A549 (cell line): ENCODE results near the gene KCNN1.

Experiments used
- CTCF ChIP-seq: fragments of >200 bp; sonication (Bioruptor Twin); formaldehyde crosslinking; IDR thresholded peaks from 3 replicates; pipeline ENCODE4 v1.5.1; 2016
- ELK1 ChIP-seq: fragments of 150-350 bp; IDR thresholded peaks from 2 replicates; pipeline ENCODE4 v1.6.1; 2014; ENCODE audit warnings: low read depth, mild to moderate bottlenecking, low read length
- EP300 ChIP-seq, 2 experiments: fragments of >200 bp; sonication (Bioruptor Twin); formaldehyde crosslinking; IDR thresholded peaks; 2 replicates in 1 of 2; 3 replicates in 1 of 2; pipeline ENCODE4 v1.6.1; 2016 to 2017
- KDM1A ChIP-seq: fragments of 200-600 bp; sonication (generic); IDR thresholded peaks from 2 replicates; pipeline ENCODE4 v1.6.1; 2016; ENCODE audit warnings: low read depth, mild to moderate bottlenecking
- MAFK ChIP-seq: fragments of 450-650 bp; IDR thresholded peaks from 2 replicates; pipeline ENCODE4 v1.6.1; 2014; ENCODE audit not compliant: partially characterized antibody
- MYC ChIP-seq: IDR thresholded peaks from 2 replicates; pipeline ENCODE4 v1.6.1; 2012; ENCODE audit warnings: mild to moderate bottlenecking, inconsistent platforms, low read length, improper control_type of control experiment, borderline replicate concordance
- NPAS2 ChIP-seq: fragments of 250-450 bp; sonication (Bioruptor Pico); IDR thresholded peaks from 2 replicates; pipeline ENCODE4 v1.8.0; 2022; ENCODE audit warnings: mild to moderate bottlenecking, moderate library complexity, borderline replicate concordance
- PBX3 ChIP-seq: IDR thresholded peaks from 2 replicates; pipeline ENCODE4 v1.6.1; 2012
- POLR2A ChIP-seq: IDR thresholded peaks from 2 replicates; pipeline ENCODE4 v1.6.1; 2012; ENCODE audit warnings: mild to moderate bottlenecking, low read length
- RAD21 ChIP-seq, 2 experiments: fragments of >200 bp in 1 of 2; sonication (Bioruptor Twin) in 1 of 2; formaldehyde crosslinking in 1 of 2; IDR thresholded peaks in 1 of 2; conservative IDR thresholded peaks in 1 of 2; 2 replicates in 1 of 2; 3 replicates in 1 of 2; pipeline ENCODE4 v1.6.1; 2012 to 2018; ENCODE audit warnings: inconsistent platforms in 1 of 2
- RNF2 ChIP-seq: fragments of 200-600 bp; sonication (generic); IDR thresholded peaks from 2 replicates; pipeline ENCODE4 v1.6.1; 2016; ENCODE audit warnings: low read depth, mild to moderate bottlenecking, antibody characterized with exemption, moderate library complexity, borderline replicate concordance

DNA sequence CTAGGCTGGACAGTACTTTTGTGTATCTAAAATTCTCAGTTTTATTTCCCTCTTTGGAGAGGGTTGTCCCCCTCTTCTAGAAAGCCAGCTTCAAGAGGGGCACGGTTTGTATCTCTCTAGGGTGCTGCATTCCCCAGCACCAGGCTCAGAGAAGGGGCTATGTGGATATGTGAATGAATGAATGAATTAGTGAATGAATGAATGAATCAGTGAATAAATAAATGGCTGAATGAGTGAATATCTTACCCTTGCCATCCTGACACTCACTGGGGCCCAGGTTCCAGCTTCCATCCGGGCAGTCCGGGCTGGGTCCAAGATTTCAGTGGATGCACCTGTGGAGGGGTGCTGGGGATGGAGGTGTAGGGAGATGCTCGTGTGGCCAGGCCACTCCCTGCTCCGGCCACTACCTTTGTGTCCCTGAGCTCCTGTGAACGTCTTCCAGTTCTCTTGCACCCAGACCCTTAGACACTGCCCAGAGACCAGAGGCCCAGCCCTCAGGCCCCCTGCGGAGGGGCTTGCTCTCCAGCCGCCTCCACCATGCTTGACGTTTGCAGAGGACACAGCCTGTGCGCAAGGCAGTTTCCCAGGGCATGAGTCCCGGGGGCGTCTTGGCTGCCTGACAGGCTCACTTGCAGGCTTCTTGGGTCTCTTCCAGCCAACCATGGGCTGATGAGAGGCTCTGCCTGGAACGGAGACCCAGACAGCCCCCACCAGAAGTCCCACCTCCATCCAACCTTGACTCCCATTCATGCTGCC is 2.8 kb upstream of the KCNN1 start:
- TF ChIP-seq POLR2A: no peak
- TF ChIP-seq CTCF: no peak
- no peak for TF ChIP-seq RAD21 (conservative IDR thresholded peaks at IDR 0.05 in 1 of 2, IDR thresholded peaks at IDR 0.05 in 1 of 2)
- TF ChIP-seq ELK1: no peak
- no peak for TF ChIP-seq EP300 (IDR thresholded peaks at IDR 0.05)
- no peak for TF ChIP-seq MYC
- no peak for TF ChIP-seq MAFK
- TF ChIP-seq RNF2: no peak
- TF ChIP-seq NPAS2 (CRISPR knock-in tag): no peak
- TF ChIP-seq PBX3: no peak
- no peak for TF ChIP-seq KDM1A
